Epithelial cell of esophagus (primary cell): ENCODE data around the gene RBMS3.
"Not testable (repeated sequence)": the region's sequence is repeated elsewhere in the genome, so short reads cannot be mapped to it uniquely, and the experiment has no call there.

Source experiments
- DNase-seq: peaks from one replicate; pipeline ENCODE4 v3.0.0; 2010; ENCODE audit warnings: low read depth
- H3K4me3 ChIP-seq: 2 replicates; pipeline ENCODE4 v1.5.1; 2011; ENCODE audit warnings: mild to moderate bottlenecking, low read length, control low read depth
- CTCF ChIP-seq: IDR thresholded peaks from 2 replicates; pipeline ENCODE4 v1.5.1; 2011; ENCODE audit warnings: low read depth, mild to moderate bottlenecking, low read length, control low read depth, inconsistent platforms; ENCODE audit not compliant: insufficient read depth; ENCODE audit errors: missing control alignments

RBMS3 gene

GRCh38 chr3:29802057-29802456 is 521.2 kb downstream of the RBMS3 start:
- H3K4me3 ChIP-seq = no peak overlapping the region
- DNase-seq = no peak
- TF ChIP-seq CTCF = no peak

- H3K4me3 ChIP-seq = no peak overlapping the region
- TF ChIP-seq CTCF = no peak
- no peak for DNase-seq
These were observed 523.2 kb downstream of the RBMS3 start for GRCh38 chr3:29804044-29804443.

- no peak for TF ChIP-seq CTCF
- H3K4me3 ChIP-seq = no peak overlapping the region
- peak; percentile 6 for DNase-seq
These were observed 524.9 kb downstream of the RBMS3 start for GRCh38 chr3:29805757-29806156.

DNA sequence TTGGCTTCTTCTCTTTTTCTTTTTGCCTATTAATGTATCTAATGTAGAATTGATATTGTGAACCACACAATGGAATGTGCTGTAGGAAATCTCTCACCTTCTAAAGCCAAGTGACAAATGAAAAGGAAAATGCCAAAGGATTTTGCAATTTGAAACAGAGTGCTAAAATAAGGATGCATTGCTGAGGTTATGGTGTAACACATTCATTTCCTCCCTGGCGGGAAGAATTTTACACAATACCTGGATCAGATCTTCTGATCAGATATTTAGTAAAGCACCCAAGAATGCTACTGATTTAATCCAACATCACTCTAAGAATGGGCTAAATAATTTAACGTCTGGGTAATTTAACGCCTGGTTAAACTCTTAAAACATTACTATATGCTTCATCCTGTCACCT is 527.5 kb downstream of the RBMS3 start:
- not testable (repeated sequence) for DNase-seq, H3K4me3 ChIP-seq

DNA sequence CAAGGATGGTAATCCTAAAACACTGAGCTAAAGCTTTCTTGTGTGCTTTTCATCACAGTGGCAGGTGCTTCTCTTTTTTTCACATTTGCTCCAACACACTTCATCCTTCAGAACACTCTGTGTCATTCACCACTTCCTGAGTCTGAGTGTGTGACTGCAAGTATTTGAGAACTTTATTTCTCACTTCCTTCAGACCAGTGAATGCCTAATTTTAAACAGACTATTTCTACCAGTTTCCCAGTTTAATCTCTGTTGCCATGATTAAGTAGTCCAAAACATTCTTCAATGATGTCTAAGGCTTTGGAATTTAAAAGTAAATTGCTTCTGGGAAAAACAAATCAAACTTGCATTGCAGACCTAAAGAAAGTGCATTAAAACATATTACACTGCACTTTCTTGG is 541.2 kb downstream of the RBMS3 start:
- H3K4me3 ChIP-seq = no peak overlapping the region
- peak; percentile 3 for DNase-seq
- TF ChIP-seq CTCF = no peak

DNA sequence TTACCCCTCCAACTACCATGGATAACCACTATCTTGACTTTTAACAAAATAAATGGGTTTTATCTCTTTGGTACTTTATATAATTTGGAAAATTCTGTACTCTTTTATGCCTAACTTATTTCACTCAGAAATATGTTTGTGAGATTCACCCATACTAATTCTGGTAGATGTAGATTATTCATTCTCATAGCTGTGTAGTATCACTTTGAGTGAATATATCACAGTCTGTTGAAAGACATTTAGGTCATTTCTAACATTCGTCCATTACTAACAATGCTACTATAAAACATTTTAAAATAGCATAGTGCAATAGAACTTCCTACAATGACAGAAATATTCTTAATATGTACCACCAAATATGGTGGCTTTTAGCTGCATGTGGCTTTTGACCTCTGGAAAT is 542.4 kb downstream of the RBMS3 start:
- no peak overlapping the region for H3K4me3 ChIP-seq
- no peak for DNase-seq
- no peak for TF ChIP-seq CTCF

- DNase-seq = no peak
- H3K4me3 ChIP-seq = no peak overlapping the region
- no peak for TF ChIP-seq CTCF
These were observed 545.8 kb downstream of the RBMS3 start for GRCh38 chr3:29826712-29827111.

DNA sequence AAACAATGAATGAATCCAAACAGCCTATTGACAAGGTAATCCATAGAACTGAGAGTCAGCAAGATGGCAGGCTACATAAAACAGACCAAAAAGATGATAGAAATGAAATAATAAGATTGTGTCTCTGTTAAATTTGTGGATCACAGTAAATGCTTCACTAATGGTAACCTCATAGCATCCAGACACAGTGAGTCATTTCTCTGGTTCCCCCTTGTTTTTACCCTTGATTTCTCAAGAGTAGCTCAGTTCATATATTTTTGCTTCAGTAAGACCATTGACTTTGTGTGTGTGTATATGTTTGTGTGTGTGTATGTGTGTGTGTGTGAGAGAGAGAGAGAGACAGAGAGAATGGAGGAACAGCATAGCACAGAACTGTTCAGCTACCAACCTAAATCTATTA is 546.9 kb downstream of the RBMS3 start:
- no peak for DNase-seq
- H3K4me3 ChIP-seq = no peak overlapping the region
- TF ChIP-seq CTCF = no peak
